Ramos (cell line): ENCODE measurements around the gene FBLN5.
"Not testable (repeated sequence)": the region's sequence is repeated elsewhere in the genome, so short reads cannot be mapped to it uniquely, and the experiment has no call there.

Experiments used
- in situ Hi-C: fragments of 300-500 bp; cut with MboI; formaldehyde crosslinking; loops from one replicate; pipeline ENCODE4 v1.14.3; 2022; ENCODE audit warnings: low sequenced_read_pairs; ENCODE audit not compliant: unreplicated experiment

Gene FBLN5

GRCh38 chr14:91869556-91869955 is 77.9 kb downstream of the FBLN5 start:
- in situ Hi-C loops, result no loop called here

GRCh38 chr14:91867316-91867988 is 80.0 kb downstream of the FBLN5 start, which contains the start of gene TC2N:
TC2N (minus strand) TSS chr14:91867536; CDS start chr14:91813769, 53,767 bp downstream.
- in situ Hi-C loops, result no loop called here

GRCh38 chr14:91866511-91867295 is 80.8 kb downstream of the FBLN5 start:
- in situ Hi-C loops, result no loop called here

GRCh38 chr14:91866061-91866460 is 81.4 kb downstream of the FBLN5 start:
- in situ Hi-C loops, result no loop called here

GRCh38 chr14:91862417-91862816 is 85.1 kb downstream of the FBLN5 start:
- in situ Hi-C loops, result no loop called here

GRCh38 chr14:91861091-91861490 is 86.4 kb downstream of the FBLN5 start:
- in situ Hi-C loops, result no loop called here

- in situ Hi-C loops, result no loop called here
These were observed 87.3 kb downstream of the FBLN5 start for GRCh38 chr14:91860238-91860637.

GRCh38 chr14:91858536-91859275 is 88.8 kb downstream of the FBLN5 start:
- in situ Hi-C loops, result no loop called here

GRCh38 chr14:91857614-91858013 is 89.9 kb downstream of the FBLN5 start:
- in situ Hi-C loops, result no loop called here

GRCh38 chr14:91854327-91854934 is 93.1 kb downstream of the FBLN5 start:
- in situ Hi-C loops, result no loop called here

- in situ Hi-C loops, result no loop called here
These were observed 95.9 kb downstream of the FBLN5 start for GRCh38 chr14:91851563-91851962.

- in situ Hi-C loops, result no loop called here
These were observed 98.9 kb downstream of the FBLN5 start for GRCh38 chr14:91848504-91849001.

GRCh38 chr14:91847693-91848092 is 99.8 kb downstream of the FBLN5 start:
- in situ Hi-C loops, result no loop called here

GRCh38 chr14:91845652-91846051 is 101.8 kb downstream of the FBLN5 start:
- in situ Hi-C loops, result no loop called here

- in situ Hi-C loops, result not testable (repeated sequence)
These were observed 102.4 kb downstream of the FBLN5 start for GRCh38 chr14:91845056-91845455.

GRCh38 chr14:91844029-91844428 is 103.5 kb downstream of the FBLN5 start:
- in situ Hi-C loops, result no loop called here

GRCh38 chr14:91843437-91843836 is 104.1 kb downstream of the FBLN5 start:
- in situ Hi-C loops, result no loop called here

- in situ Hi-C loops, result no loop called here
These were observed 106.4 kb downstream of the FBLN5 start for GRCh38 chr14:91841065-91841464.

- in situ Hi-C loops, result no loop called here
These were observed 107.7 kb downstream of the FBLN5 start for GRCh38 chr14:91839749-91840148.

- in situ Hi-C loops, result no loop called here
These were observed 110.4 kb downstream of the FBLN5 start for GRCh38 chr14:91837076-91837475.
